ENCODE measurements around the gene AVPR1A. TPM values are rescaled to one million over a fixed set of nuclear protein-coding genes. Genes with fewer than 3 reads are reported as not detected.

AVPR1A gene
- total RNA-seq, 1 experiment from 2014 or later = not detected

DNA sequence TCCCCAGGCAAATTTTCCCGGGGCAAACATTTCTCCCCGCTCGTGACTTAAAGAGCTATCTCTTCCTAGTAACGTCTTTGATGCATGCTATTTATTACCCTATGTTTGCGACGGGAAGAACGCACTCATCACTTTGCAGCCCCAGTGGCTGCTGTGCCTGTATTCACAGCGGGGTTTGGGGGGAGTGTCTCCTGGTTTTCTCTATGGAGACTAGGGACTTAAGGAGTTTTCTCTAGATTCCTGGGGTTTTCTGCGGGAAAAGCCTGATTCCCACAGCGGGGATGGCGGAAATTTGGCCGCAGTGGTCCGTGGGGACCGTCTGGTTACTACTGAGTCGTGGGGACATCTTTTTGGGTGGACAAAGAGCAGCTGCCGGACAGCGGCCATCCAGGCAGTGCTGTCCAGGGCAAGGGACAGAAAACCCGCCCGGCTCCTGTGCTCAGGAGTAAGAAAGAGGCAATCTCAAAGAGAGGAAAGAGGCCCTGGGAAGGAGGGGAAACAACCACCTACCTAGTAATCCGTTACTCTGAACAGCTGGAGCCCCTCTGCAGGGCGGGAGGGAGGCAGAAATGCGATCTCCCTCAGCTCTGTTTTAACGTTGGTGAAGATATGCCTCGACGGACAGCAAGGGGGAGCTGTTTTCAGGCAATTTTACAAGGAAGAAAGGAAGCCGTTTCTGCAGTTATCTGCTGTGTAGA, 771 bp upstream of the AVPR1A start:
- H3K9me2 ChIP-seq (ENCODE audit: insufficient read depth) = 0 out of 2 replicates have a peak, but pooled peaks cover 7% of the 10 kb centered on the region
- POLR2A ChIA-PET (ENCODE audit: unreplicated experiment) = no interaction called here
- TF ChIP-seq CTCF (conservative IDR thresholded peaks at IDR 0.05) (peak; percentile 73), EZH2 (IDR thresholded peaks at IDR 0.05; ENCODE audit: low read depth) (no peak)
- H3K79me2 ChIP-seq (ENCODE audit: low read depth) = no peaks in the 10 kb centered on the region
- CTCF ChIA-PET = interaction anchor here (0.5 to 0.6 kb wide), 4 partner anchors 124 to 1641 kb away, joined by 4 to 17 read pairs (median 6); no protein-coding TSS in a partner anchor
- H3K4me3 ChIP-seq = no peak overlapping the region
- H3K4me2 ChIP-seq = no peak overlapping the region; the same call in 1 of the 2 replicates
- no TSS peak for BruUV-seq (replicated peaks)
- no peaks in the 10 kb centered on the region for H3K27me3 ChIP-seq (ENCODE audit: insufficient read depth, low read depth)
- intact Hi-C loops (cut with micrococcal nuclease; ENCODE audit: unreplicated experiment) = no loop called here
- peak in 1 of 2 experiments; percentile 17 for DNase-seq
- no peaks in the 10 kb centered on the region for H3K9me3 ChIP-seq (ENCODE audit: insufficient read depth, low read depth)
- H3K4me1 ChIP-seq (replicated peaks; ENCODE audit: insufficient read depth) = no peaks in the 10 kb centered on the region
- H2AFZ ChIP-seq = no peak overlapping the region
- H4K20me1 ChIP-seq (ENCODE audit: insufficient read depth) = no peaks in the 10 kb centered on the region
- H3K27ac ChIP-seq = no peak overlapping the region
- no peaks in the 10 kb centered on the region for H3K36me3 ChIP-seq (ENCODE audit: low read depth)
- H3F3A ChIP-seq (ENCODE audit: insufficient read depth, low read depth) = no peaks in the 10 kb centered on the region

- DNase-seq = no peak
- H3K9me3 ChIP-seq (ENCODE audit: insufficient read depth, low read depth) = no peaks in the 10 kb centered on the region
- CTCF ChIA-PET = no interaction called here
- no peaks in the 10 kb centered on the region for H3K79me2 ChIP-seq (ENCODE audit: low read depth)
- H3K27ac ChIP-seq = no peak overlapping the region
- POLR2A ChIA-PET (ENCODE audit: unreplicated experiment) = no interaction called here
- H3K36me3 ChIP-seq (ENCODE audit: low read depth) = no peaks in the 10 kb centered on the region
- H2AFZ ChIP-seq = no peak overlapping the region
- no TSS peak for BruUV-seq (replicated peaks)
- H3K4me2 ChIP-seq = no peak overlapping the region
- 0 out of 2 replicates have a peak, but pooled peaks cover 7% of the 10 kb centered on the region for H3K9me2 ChIP-seq (ENCODE audit: insufficient read depth)
- H3F3A ChIP-seq (ENCODE audit: insufficient read depth, low read depth) = no peaks in the 10 kb centered on the region
- H3K27me3 ChIP-seq (ENCODE audit: insufficient read depth, low read depth) = no peaks in the 10 kb centered on the region
- intact Hi-C loops (cut with micrococcal nuclease; ENCODE audit: unreplicated experiment) = no loop called here
- H3K4me1 ChIP-seq (replicated peaks; ENCODE audit: insufficient read depth) = no peaks in the 10 kb centered on the region
- H4K20me1 ChIP-seq (ENCODE audit: insufficient read depth) = no peaks in the 10 kb centered on the region
- no peak overlapping the region for H3K4me3 ChIP-seq
- TF ChIP-seq EZH2 (IDR thresholded peaks at IDR 0.05; ENCODE audit: low read depth) = no peak
- no peak for TF ChIP-seq CTCF (conservative IDR thresholded peaks at IDR 0.05)
Observed at GRCh38 chr12:63149909-63150712, 890 bp downstream of the AVPR1A start.

DNA sequence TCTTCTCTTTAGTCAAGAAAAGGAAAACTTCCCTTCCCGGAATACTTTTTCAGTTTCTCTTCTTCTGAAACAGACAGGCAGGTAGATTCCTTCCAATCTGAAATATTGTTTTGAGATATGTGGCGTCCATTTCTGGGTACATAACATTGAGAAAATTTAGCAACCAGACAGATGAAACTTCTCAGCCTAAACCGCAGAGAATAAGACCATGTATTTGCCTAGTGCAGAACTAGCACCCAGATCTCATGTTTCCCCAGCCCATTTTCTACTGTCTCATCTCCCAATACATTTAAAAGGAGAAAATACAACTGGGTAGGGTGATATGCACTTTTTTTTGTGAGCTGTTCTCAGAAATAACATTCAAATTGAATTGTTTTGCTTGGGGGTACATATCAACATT, 6.4 kb downstream of the AVPR1A start:
- Histone ChIP-seq H3K9me2 (ENCODE audit: insufficient read depth) (no peaks in the 10 kb centered on the region), H3K4me2 (no peak overlapping the region), H3K79me2 (ENCODE audit: low read depth) (no peaks in the 10 kb centered on the region), H3K36me3 (ENCODE audit: low read depth) (no peaks in the 10 kb centered on the region), H3K4me1 (replicated peaks; ENCODE audit: insufficient read depth) (no peaks in the 10 kb centered on the region), H4K20me1 (ENCODE audit: insufficient read depth) (no peaks in the 10 kb centered on the region), H2AFZ (no peak overlapping the region), H3K9me3 (ENCODE audit: insufficient read depth, low read depth) (no peaks in the 10 kb centered on the region), H3K27ac (no peak overlapping the region), H3K27me3 (ENCODE audit: insufficient read depth, low read depth) (no peaks in the 10 kb centered on the region), H3F3A (ENCODE audit: insufficient read depth, low read depth) (no peaks in the 10 kb centered on the region), H3K4me3 (no peak overlapping the region)
- ChIA-PET POLR2A (ENCODE audit: unreplicated experiment) (no interaction called here), CTCF (no interaction called here)
- intact Hi-C loops (cut with micrococcal nuclease; ENCODE audit: unreplicated experiment) = no loop called here
- no peak for TF ChIP-seq EZH2 (IDR thresholded peaks at IDR 0.05; ENCODE audit: low read depth)
- TF ChIP-seq CTCF (conservative IDR thresholded peaks at IDR 0.05) = no peak
- BruUV-seq (replicated peaks) = no TSS peak
- no peak for DNase-seq
